IMR-90 (cell line): ENCODE measurements around the gene ARHGAP15.

Experiments
- BHLHE40 ChIP-seq: fragments of 150-350 bp; IDR thresholded peaks from 2 replicates; pipeline ENCODE4 v1.6.1; 2016; ENCODE audit warnings: mild to moderate bottlenecking, low read depth, low read length
- CEBPB ChIP-seq: IDR thresholded peaks from 2 replicates; pipeline ENCODE4 v1.6.1; 2012; ENCODE audit warnings: low read depth, low read length, improper control_type of control experiment
- MAFK ChIP-seq: IDR thresholded peaks from 2 replicates; pipeline ENCODE4 v1.6.1; 2012; ENCODE audit warnings: low read depth, low read length, improper control_type of control experiment
- MAZ ChIP-seq: IDR thresholded peaks from 2 replicates; pipeline ENCODE4 v1.6.1; 2012; ENCODE audit warnings: low read depth, mild to moderate bottlenecking, low read length, improper control_type of control experiment, moderate library complexity, borderline replicate concordance
- MXI1 ChIP-seq: IDR thresholded peaks from 2 replicates; pipeline ENCODE4 v1.6.1; 2012; ENCODE audit warnings: low read depth, mild to moderate bottlenecking, low read length, moderate library complexity, borderline replicate concordance
- POLR2A ChIP-seq: IDR thresholded peaks from 2 replicates; pipeline ENCODE4 v1.6.1; 2012; ENCODE audit warnings: mild to moderate bottlenecking, low read depth, low read length
- RAD21 ChIP-seq: IDR thresholded peaks from 2 replicates; pipeline ENCODE4 v1.6.1; 2012; ENCODE audit warnings: low read length, improper control_type of control experiment
- RFX5 ChIP-seq: IDR thresholded peaks from 2 replicates; pipeline ENCODE4 v1.8.0; 2012; ENCODE audit warnings: low read depth, mild to moderate bottlenecking, low read length, moderate library complexity
- SMC3 ChIP-seq: fragments of 150-350 bp; IDR thresholded peaks from 2 replicates; pipeline ENCODE4 v1.6.1; 2016; ENCODE audit warnings: low read depth, mild to moderate bottlenecking, antibody characterized with exemption, low read length, moderate library complexity
- USF2 ChIP-seq: fragments of 150-350 bp; IDR thresholded peaks from 2 replicates; pipeline ENCODE4 v1.6.1; 2017; ENCODE audit warnings: mild to moderate bottlenecking, antibody characterized with exemption, low read length, low read depth
- TF ChIP-seq, protein P1 (sequence below): conservative IDR thresholded peaks from 2 replicates; pipeline ENCODE4 v1.5.1; 2012; ENCODE audit warnings: mild to moderate bottlenecking, low read depth, low read length, improper control_type of control experiment
- TF ChIP-seq, protein P2 (sequence below): fragments of 150-350 bp; IDR thresholded peaks from 2 replicates; pipeline ENCODE4 v1.6.1; 2016; ENCODE audit warnings: low read depth, mild to moderate bottlenecking, low read length, moderate library complexity, borderline replicate concordance

DNA sequence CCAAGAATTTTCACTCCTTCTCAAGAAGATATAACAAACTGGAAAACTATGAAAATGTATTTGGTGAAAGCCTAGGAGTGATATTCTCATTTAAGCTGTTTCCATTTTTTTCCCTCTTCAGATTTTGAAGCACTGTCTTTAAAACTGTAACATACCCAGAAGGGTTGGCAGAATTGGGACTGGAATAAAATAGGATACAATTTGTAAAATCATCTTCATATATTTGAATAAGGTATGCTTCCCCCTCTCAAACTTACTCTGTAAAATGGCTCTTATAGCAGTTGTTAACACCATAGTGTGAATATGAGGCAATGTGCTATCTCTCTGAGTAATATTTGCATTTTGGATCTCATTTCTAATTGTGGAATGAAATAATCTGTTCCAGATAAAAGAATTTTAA, 676.4 kb downstream of the ARHGAP15 start:
- TF ChIP-seq MAZ (no peak), BHLHE40 (no peak), POLR2A (no peak), RAD21 (no peak), USF2 (no peak), RFX5 (no peak), MXI1 (no peak), SMC3 (no peak), MAFK (no peak), CEBPB (no peak)
- TF ChIP-seq, protein P1, sequence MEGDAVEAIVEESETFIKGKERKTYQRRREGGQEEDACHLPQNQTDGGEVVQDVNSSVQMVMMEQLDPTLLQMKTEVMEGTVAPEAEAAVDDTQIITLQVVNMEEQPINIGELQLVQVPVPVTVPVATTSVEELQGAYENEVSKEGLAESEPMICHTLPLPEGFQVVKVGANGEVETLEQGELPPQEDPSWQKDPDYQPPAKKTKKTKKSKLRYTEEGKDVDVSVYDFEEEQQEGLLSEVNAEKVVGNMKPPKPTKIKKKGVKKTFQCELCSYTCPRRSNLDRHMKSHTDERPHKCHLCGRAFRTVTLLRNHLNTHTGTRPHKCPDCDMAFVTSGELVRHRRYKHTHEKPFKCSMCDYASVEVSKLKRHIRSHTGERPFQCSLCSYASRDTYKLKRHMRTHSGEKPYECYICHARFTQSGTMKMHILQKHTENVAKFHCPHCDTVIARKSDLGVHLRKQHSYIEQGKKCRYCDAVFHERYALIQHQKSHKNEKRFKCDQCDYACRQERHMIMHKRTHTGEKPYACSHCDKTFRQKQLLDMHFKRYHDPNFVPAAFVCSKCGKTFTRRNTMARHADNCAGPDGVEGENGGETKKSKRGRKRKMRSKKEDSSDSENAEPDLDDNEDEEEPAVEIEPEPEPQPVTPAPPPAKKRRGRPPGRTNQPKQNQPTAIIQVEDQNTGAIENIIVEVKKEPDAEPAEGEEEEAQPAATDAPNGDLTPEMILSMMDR, result no peak
- TF ChIP-seq, protein P2, sequence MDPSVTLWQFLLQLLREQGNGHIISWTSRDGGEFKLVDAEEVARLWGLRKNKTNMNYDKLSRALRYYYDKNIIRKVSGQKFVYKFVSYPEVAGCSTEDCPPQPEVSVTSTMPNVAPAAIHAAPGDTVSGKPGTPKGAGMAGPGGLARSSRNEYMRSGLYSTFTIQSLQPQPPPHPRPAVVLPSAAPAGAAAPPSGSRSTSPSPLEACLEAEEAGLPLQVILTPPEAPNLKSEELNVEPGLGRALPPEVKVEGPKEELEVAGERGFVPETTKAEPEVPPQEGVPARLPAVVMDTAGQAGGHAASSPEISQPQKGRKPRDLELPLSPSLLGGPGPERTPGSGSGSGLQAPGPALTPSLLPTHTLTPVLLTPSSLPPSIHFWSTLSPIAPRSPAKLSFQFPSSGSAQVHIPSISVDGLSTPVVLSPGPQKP, result no peak
